Caco-2 (cell line): ENCODE measurements around the gene FABP3. TPM values are rescaled to one million over a fixed set of nuclear protein-coding genes. Genes with fewer than 3 reads are reported as not detected.

Source experiments
- BruUV-seq: library from RNA; stranded (reverse); fragments of 400-500 nt; replicated peaks from 2 replicates; lab custom pipeline; 2021; lab: Mats Ljungman, UMichigan
- CTCF ChIA-PET: fragments of 300-600 bp; sonication (Branson Sonifier 250); formaldehyde crosslinking; loops from one replicate; lab custom pipeline; 2022; ENCODE audit warnings: antibody characterized with exemption; lab: Charles Lee
- POLR2A ChIA-PET: fragments of 300-600 bp; sonication (Branson Sonifier 250); formaldehyde crosslinking; loops from one replicate; lab custom pipeline; 2022; ENCODE audit warnings: antibody characterized with exemption; lab: Charles Lee
- DNase-seq, 2 experiments: peaks; one replicate each; pipeline versions ENCODE4 v3.0.0 to v3.0.0-alpha.2; 2020 to 2022
- H3K27me3 ChIP-seq: replicated peaks from 2 replicates; pipeline ENCODE4 v1.6.0; 2011; ENCODE audit warnings: low read length; ENCODE audit not compliant: control insufficient read depth, insufficient read depth
- H3K36me3 ChIP-seq: 2 replicates; pipeline ENCODE4 v1.5.1; 2011; ENCODE audit warnings: low read length; ENCODE audit not compliant: control insufficient read depth, insufficient read depth
- H3K4me1 ChIP-seq: fragments of 250-450 bp; sonication (Bioruptor Pico); 2 replicates; pipeline ENCODE4 v1.5.1; 2020; ENCODE audit warnings: mild to moderate bottlenecking
- H3K4me3 ChIP-seq: 2 replicates; pipeline ENCODE4 v1.5.1; 2011; ENCODE audit warnings: low read depth, mild to moderate bottlenecking, control low read depth, low read length
- H3K9me3 ChIP-seq: fragments of 250-450 bp; sonication (Bioruptor Pico); 2 replicates; pipeline ENCODE4 v1.5.1; 2020; ENCODE audit warnings: mild to moderate bottlenecking, moderate library complexity
- H3K27ac Mint-ChIP-seq: one replicate; pipeline ENCODE4 v1.8.0; 2022; ENCODE audit warnings: mixed read lengths; ENCODE audit not compliant: unreplicated experiment
- H3K27me3 Mint-ChIP-seq: one replicate; pipeline ENCODE4 v1.8.0; 2022; ENCODE audit warnings: mixed read lengths; ENCODE audit not compliant: insufficient read depth, unreplicated experiment
- H3K36me3 Mint-ChIP-seq: one replicate; pipeline ENCODE4 v1.8.0; 2022; ENCODE audit warnings: mild to moderate bottlenecking, mixed read lengths; ENCODE audit not compliant: insufficient read depth, unreplicated experiment
- H3K4me1 Mint-ChIP-seq: one replicate; pipeline ENCODE4 v1.8.0; 2022; ENCODE audit warnings: low read depth, mixed read lengths; ENCODE audit not compliant: unreplicated experiment
- H3K4me3 Mint-ChIP-seq: one replicate; pipeline ENCODE4 v1.8.0; 2022; ENCODE audit warnings: mild to moderate bottlenecking, moderate library complexity, mixed read lengths; ENCODE audit not compliant: unreplicated experiment
- H3K9me3 Mint-ChIP-seq: one replicate; pipeline ENCODE4 v1.8.0; 2022; ENCODE audit warnings: mixed read lengths; ENCODE audit not compliant: unreplicated experiment
- intact Hi-C: fragments of 100-400 bp; cut with micrococcal nuclease; formaldehyde crosslinking; loops from one replicate; pipeline ENCODE4 v1.10.0; 2022; ENCODE audit not compliant: unreplicated experiment
- total RNA-seq: library from RNA; stranded (reverse); gene quantifications from 2 replicates; pipeline ENCODE4 v1.2.3, GENCODE V29; 2022
- TF ChIP-seq, protein P1 (sequence below), 2 experiments: fragments of 200-600 bp in 1 of 2; IDR thresholded peaks; 1 replicate in 1 of 2; 2 replicates in 1 of 2; pipeline versions ENCODE4 v1.5.1 to v1.8.0; 2011 to 2022; ENCODE audit warnings: antibody characterized with exemption in 1 of 2, control low read depth in 1 of 2, inconsistent platforms in 1 of 2, low read depth in 1 of 2, low read length in 1 of 2, mild to moderate bottlenecking in 1 of 2, moderate library complexity in 1 of 2; ENCODE audit not compliant: insufficient read depth in 1 of 2, severe bottlenecking in 1 of 2, unreplicated experiment in 1 of 2

Gene FABP3
- total RNA-seq, 1 experiment from 2014 or later = 12.1 TPM

DNA sequence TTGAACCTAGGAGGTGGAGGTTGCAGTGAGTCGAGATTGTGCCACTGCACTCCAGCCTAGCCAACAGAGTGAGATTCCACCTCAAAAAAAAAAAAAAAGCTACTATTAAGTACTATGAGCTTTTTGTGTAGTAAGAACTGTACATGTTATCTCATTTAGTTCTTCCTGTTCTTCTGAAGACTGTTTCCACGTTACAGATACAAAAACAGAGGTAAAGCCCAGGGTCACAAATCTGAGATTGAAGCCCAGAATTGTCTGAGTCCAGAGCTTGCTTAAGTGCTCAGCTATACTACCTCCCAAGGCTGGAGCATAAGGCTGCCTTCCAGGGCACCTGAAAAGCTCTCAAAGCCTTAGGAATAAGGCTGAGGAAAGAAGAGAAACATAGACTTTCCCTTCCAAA, 2.9 kb downstream of the FABP3 start:
- no peak for DNase-seq
- Mint-ChIP-seq H3K27me3 (no peaks in the 10 kb centered on the region), H3K9me3 (no peaks in the 10 kb centered on the region), H3K27ac (no peak overlapping the region), H3K4me3 (no peak overlapping the region), H3K4me1 (peaks cover 18% of the 10 kb centered on the region), H3K36me3 (peaks cover 13% of the 10 kb centered on the region)
- H3K27me3 ChIP-seq = no peaks in the 10 kb centered on the region
- TF ChIP-seq, protein P1, sequence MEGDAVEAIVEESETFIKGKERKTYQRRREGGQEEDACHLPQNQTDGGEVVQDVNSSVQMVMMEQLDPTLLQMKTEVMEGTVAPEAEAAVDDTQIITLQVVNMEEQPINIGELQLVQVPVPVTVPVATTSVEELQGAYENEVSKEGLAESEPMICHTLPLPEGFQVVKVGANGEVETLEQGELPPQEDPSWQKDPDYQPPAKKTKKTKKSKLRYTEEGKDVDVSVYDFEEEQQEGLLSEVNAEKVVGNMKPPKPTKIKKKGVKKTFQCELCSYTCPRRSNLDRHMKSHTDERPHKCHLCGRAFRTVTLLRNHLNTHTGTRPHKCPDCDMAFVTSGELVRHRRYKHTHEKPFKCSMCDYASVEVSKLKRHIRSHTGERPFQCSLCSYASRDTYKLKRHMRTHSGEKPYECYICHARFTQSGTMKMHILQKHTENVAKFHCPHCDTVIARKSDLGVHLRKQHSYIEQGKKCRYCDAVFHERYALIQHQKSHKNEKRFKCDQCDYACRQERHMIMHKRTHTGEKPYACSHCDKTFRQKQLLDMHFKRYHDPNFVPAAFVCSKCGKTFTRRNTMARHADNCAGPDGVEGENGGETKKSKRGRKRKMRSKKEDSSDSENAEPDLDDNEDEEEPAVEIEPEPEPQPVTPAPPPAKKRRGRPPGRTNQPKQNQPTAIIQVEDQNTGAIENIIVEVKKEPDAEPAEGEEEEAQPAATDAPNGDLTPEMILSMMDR (IDR thresholded peaks at IDR 0.05; ENCODE audit: insufficient read depth in 1 of 2, low read depth in 1 of 2, low read length in 1 of 2, severe bottlenecking in 1 of 2, unreplicated experiment in 1 of 2) = no peak
- intact Hi-C loops = no loop called here
- ChIA-PET CTCF (interaction anchor here (0.8 kb wide), 1 partner anchor 52 kb away, joined by 3 read pairs; no protein-coding TSS in a partner anchor), POLR2A (no interaction called here)
- H3K4me1 ChIP-seq = peaks cover 29% of the 10 kb centered on the region
- no peak overlapping the region for H3K4me3 ChIP-seq
- no TSS peak for BruUV-seq
- H3K9me3 ChIP-seq = no peaks in the 10 kb centered on the region
- H3K36me3 ChIP-seq = no peaks in the 10 kb centered on the region

DNA sequence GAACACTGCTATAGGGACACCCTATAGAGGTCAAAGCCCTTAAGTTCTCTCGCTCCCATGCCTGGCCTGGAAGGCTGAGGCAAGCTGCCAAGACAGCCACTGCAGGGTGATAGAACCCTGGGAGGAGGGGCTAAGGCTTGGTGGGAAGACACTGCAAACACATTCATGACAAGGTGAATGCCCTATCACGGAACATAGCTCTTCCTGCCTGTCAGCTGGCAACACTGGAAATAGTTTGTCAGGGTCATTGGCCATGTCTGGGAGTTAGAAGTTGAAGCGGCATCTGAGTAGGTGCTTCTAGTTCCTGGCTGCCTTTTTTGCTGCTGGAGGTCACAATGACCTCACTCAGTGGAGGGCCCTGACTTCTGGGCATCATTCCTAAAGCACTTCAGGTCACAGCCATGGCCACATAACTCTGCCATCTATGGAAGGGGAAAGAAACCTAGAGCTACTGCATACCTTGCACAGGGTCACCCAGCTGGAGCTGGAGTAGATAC, 4.2 kb downstream of the FABP3 start:
- H3K4me3 Mint-ChIP-seq = no peak overlapping the region
- H3K4me1 ChIP-seq = peaks cover 24% of the 10 kb centered on the region
- H3K9me3 Mint-ChIP-seq = no peaks in the 10 kb centered on the region
- no peak for DNase-seq
- no peaks in the 10 kb centered on the region for H3K9me3 ChIP-seq
- TF ChIP-seq, protein P1 (IDR thresholded peaks at IDR 0.05; ENCODE audit: insufficient read depth in 1 of 2, low read depth in 1 of 2, low read length in 1 of 2, severe bottlenecking in 1 of 2, unreplicated experiment in 1 of 2) = no peak
- BruUV-seq = no TSS peak
- CTCF ChIA-PET = no interaction called here
- peaks cover 13% of the 10 kb centered on the region for H3K36me3 Mint-ChIP-seq
- H3K27me3 Mint-ChIP-seq = no peaks in the 10 kb centered on the region
- peaks cover 23% of the 10 kb centered on the region for H3K4me1 Mint-ChIP-seq
- H3K36me3 ChIP-seq = no peaks in the 10 kb centered on the region
- no peak overlapping the region for H3K27ac Mint-ChIP-seq
- POLR2A ChIA-PET = no interaction called here
- H3K27me3 ChIP-seq = no peaks in the 10 kb centered on the region
- H3K4me3 ChIP-seq = no peak overlapping the region
- intact Hi-C loops = no loop called here

DNA sequence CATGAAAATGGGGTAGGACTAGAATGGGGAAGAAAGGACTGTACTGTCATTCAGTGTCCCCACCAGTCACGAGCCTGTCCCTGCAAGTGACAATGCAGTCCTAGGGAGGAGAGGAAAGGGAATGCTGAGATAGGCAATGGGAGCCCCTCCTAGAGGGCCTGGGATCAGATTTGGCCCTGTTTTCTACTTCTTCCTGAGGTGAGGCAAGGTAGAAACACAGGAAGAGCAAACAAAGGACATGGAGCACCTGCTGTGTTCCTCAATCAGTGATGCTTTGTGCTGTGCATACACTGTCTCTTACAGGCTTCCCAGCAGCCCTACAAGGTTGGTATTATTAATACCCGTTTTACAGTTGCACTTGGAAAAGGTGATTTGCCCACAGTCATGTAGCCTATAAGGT, 6.1 kb downstream of the FABP3 start:
- intact Hi-C loops = no loop called here
- H3K9me3 ChIP-seq = no peaks in the 10 kb centered on the region
- POLR2A ChIA-PET = no interaction called here
- DNase-seq = no peak
- no peaks in the 10 kb centered on the region for H3K27me3 ChIP-seq
- Mint-ChIP-seq H3K36me3 (peaks cover 6% of the 10 kb centered on the region), H3K27me3 (no peaks in the 10 kb centered on the region), H3K4me3 (no peak overlapping the region), H3K9me3 (no peaks in the 10 kb centered on the region), H3K27ac (no peak overlapping the region), H3K4me1 (peaks cover 14% of the 10 kb centered on the region)
- CTCF ChIA-PET = no interaction called here
- no peaks in the 10 kb centered on the region for H3K36me3 ChIP-seq
- no peak overlapping the region for H3K4me3 ChIP-seq
- TF ChIP-seq, protein P1 (IDR thresholded peaks at IDR 0.05; ENCODE audit: insufficient read depth in 1 of 2, low read depth in 1 of 2, low read length in 1 of 2, severe bottlenecking in 1 of 2, unreplicated experiment in 1 of 2) = no peak
- H3K4me1 ChIP-seq = peaks cover 9% of the 10 kb centered on the region
- BruUV-seq = no TSS peak
